Measurements from ENCODE around the gene EVC2.

EVC2 gene

DNA sequence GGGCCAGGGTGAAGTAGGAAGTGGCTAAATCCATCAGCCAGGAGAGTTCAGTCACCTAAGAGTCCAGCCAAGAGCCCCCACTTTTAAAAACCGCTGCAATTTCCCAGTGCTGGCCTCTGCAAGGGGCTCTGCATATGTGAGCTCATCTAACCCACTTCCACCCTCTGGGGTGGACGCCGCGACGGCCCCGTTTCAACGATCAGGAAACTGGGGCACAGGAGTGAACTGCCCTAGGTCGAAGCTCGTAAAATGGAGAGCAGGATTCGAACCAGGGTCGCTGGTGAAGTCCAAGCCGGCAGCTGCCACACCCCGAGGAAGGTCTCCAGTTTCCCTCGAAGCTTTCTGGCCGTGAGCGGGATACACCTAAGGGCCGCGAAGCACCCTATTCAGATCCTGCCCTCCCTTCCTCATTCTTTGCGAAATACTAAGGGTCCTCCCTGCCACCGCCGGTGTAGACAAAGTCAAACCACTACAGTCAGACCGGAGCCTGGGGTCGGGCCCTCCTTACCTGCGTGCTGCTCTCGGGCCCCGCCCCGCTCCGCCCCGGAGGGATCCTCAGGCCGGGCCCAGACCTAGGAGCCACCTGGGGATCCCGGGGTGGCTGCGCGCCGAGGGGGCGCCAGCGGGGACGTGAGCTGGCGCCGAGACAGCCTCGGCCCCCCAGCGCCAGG, 446 bp downstream of the EVC2 start:
- no peak for ATAC-seq

DNA sequence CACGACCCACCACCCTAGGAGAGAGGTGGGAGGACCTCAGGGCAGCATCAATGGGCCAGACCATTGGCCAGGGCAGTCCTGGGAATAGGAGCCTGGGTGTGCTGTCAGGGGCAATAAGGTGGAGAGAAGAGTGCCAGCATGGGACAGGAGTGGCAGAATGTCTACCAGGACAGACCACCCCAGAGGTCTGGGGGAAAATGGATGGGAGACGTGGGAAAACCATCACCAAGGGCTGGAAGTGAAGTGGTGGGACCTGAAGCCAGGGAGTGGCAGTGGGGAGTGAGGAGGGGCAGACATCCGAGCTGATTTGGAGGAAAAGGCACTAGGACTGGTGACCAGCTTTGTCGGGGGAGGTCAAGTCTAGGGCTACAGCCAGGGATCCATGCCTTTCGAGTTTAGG, 993 bp downstream of the EVC2 start:
- TF ChIP-seq, protein P1, sequence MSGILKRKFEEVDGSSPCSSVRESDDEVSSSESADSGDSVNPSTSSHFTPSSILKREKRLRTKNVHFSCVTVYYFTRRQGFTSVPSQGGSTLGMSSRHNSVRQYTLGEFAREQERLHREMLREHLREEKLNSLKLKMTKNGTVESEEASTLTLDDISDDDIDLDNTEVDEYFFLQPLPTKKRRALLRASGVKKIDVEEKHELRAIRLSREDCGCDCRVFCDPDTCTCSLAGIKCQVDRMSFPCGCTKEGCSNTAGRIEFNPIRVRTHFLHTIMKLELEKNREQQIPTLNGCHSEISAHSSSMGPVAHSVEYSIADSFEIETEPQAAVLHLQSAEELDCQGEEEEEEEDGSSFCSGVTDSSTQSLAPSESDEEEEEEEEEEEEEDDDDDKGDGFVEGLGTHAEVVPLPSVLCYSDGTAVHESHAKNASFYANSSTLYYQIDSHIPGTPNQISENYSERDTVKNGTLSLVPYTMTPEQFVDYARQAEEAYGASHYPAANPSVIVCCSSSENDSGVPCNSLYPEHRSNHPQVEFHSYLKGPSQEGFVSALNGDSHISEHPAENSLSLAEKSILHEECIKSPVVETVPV (CRISPR knock-in tag; IDR thresholded peaks at IDR 0.05): no peak

More for the DNA sequence above, 446 bp downstream of the EVC2 start:
- TF ChIP-seq GLIS3 (CRISPR knock-in tag; IDR thresholded peaks at IDR 0.05) (no peak), ISL1 (CRISPR knock-in tag; IDR thresholded peaks at IDR 0.05) (no peak), ZNF565 (CRISPR knock-in tag; conservative IDR thresholded peaks at IDR 0.05; ENCODE audit: low read depth) (no peak)
- TF ChIP-seq, protein P2, sequence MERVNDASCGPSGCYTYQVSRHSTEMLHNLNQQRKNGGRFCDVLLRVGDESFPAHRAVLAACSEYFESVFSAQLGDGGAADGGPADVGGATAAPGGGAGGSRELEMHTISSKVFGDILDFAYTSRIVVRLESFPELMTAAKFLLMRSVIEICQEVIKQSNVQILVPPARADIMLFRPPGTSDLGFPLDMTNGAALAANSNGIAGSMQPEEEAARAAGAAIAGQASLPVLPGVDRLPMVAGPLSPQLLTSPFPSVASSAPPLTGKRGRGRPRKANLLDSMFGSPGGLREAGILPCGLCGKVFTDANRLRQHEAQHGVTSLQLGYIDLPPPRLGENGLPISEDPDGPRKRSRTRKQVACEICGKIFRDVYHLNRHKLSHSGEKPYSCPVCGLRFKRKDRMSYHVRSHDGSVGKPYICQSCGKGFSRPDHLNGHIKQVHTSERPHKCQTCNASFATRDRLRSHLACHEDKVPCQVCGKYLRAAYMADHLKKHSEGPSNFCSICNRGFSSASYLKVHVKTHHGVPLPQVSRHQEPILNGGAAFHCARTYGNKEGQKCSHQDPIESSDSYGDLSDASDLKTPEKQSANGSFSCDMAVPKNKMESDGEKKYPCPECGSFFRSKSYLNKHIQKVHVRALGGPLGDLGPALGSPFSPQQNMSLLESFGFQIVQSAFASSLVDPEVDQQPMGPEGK (CRISPR knock-in tag; IDR thresholded peaks at IDR 0.05; ENCODE audit: borderline replicate concordance): no peak
- TF ChIP-seq, protein P3, sequence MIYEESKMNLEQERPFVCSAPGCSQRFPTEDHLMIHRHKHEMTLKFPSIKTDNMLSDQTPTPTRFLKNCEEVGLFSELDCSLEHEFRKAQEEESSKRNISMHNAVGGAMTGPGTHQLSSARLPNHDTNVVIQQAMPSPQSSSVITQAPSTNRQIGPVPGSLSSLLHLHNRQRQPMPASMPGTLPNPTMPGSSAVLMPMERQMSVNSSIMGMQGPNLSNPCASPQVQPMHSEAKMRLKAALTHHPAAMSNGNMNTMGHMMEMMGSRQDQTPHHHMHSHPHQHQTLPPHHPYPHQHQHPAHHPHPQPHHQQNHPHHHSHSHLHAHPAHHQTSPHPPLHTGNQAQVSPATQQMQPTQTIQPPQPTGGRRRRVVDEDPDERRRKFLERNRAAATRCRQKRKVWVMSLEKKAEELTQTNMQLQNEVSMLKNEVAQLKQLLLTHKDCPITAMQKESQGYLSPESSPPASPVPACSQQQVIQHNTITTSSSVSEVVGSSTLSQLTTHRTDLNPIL (CRISPR knock-in tag; IDR thresholded peaks at IDR 0.05; ENCODE audit: low read depth): no peak

DNA sequence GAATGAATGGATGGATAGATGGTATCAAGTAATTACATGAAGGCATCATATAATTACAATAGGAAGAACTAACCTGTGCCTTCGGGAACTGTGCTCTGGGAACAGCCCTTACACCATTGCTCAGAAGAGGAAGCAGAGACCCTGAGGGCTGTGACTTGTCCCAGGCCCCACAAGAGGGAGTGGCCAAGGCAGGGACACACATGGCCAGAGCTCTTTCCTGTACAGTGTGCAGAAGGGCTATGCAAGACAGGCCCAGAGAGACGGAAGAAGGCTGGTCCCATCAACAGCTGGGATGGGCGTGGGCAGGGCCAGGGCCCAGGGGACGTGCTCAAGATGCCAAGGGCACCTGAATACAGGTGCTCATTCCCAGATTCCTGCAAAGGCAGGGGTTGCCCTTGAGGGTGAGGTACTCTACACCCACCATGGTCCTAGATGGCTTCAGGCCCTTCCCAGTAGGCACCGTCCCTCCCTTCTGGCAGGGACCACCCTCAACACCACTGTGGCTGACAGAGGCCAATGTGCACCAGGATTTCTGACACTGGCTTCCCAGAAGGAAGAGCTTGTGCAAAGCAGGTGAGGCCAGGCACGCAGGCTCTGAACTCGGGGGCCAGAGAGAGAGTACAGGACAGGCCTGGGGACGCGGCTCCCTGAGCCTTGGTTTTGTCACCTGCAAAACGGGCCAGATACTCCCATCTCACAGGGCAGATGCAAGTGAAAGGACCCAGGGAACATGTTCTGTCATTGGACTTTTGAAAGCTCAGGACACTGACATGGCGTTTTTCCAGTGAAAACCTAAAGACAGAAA, 1.7 kb downstream of the EVC2 start:
- ATAC-seq: no peak

More for the DNA sequence above, 993 bp downstream of the EVC2 start:
- ATAC-seq: no peak

DNA sequence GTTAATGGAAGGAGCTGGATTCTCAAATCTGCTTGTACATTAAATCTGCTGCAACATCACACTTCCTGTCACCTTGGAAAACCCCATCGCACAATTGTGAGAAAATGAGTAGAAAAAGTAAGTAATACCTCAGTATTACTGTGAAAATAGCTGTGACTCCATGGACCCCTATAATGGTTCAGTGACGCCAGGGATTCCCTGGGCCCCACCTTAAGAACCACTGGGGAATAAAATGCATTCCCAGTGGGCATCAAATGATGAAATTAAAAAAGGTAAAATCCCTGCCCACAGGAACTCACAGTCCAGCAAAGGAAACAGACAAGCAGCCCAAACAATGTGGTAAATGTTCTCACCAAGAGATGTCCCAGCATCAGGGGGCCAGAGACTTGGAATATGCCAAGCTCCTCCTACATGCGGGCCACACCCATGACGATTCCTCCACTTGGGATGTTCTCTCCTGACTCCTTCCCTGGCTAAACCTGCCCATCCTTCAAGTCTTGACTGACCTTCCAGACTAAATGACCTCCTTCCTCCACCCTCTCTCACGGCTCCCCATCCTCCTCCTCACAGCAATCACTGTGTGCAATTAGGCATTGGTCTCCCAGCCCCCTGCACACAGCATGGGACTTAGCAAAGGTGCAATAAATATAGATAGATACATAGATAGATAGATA, 2.6 kb downstream of the EVC2 start:
- TF ChIP-seq ZNF8 (CRISPR knock-in tag; IDR thresholded peaks at IDR 0.05) (no peak), GLIS3 (CRISPR knock-in tag; IDR thresholded peaks at IDR 0.05) (no peak), RARB (CRISPR knock-in tag; IDR thresholded peaks at IDR 0.05) (no peak), OSR1 (CRISPR knock-in tag; IDR thresholded peaks at IDR 0.05) (no peak), SNAI2 (CRISPR knock-in tag; IDR thresholded peaks at IDR 0.05) (no peak), ZFP30 (CRISPR knock-in tag; IDR thresholded peaks at IDR 0.05) (no peak), ZNF565 (CRISPR knock-in tag; conservative IDR thresholded peaks at IDR 0.05; ENCODE audit: low read depth) (no peak), ESRRG (CRISPR knock-in tag; IDR thresholded peaks at IDR 0.05) (no peak), TCF4 (CRISPR knock-in tag; IDR thresholded peaks at IDR 0.05; ENCODE audit: borderline replicate concordance) (no peak), ZFP3 (CRISPR knock-in tag; IDR thresholded peaks at IDR 0.05) (no peak)
- TF ChIP-seq, protein P4, sequence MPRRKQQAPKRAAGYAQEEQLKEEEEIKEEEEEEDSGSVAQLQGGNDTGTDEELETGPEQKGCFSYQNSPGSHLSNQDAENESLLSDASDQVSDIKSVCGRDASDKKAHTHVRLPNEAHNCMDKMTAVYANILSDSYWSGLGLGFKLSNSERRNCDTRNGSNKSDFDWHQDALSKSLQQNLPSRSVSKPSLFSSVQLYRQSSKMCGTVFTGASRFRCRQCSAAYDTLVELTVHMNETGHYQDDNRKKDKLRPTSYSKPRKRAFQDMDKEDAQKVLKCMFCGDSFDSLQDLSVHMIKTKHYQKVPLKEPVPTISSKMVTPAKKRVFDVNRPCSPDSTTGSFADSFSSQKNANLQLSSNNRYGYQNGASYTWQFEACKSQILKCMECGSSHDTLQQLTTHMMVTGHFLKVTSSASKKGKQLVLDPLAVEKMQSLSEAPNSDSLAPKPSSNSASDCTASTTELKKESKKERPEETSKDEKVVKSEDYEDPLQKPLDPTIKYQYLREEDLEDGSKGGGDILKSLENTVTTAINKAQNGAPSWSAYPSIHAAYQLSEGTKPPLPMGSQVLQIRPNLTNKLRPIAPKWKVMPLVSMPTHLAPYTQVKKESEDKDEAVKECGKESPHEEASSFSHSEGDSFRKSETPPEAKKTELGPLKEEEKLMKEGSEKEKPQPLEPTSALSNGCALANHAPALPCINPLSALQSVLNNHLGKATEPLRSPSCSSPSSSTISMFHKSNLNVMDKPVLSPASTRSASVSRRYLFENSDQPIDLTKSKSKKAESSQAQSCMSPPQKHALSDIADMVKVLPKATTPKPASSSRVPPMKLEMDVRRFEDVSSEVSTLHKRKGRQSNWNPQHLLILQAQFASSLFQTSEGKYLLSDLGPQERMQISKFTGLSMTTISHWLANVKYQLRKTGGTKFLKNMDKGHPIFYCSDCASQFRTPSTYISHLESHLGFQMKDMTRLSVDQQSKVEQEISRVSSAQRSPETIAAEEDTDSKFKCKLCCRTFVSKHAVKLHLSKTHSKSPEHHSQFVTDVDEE (CRISPR knock-in tag; IDR thresholded peaks at IDR 0.05): no peak
- TF ChIP-seq, protein P5, sequence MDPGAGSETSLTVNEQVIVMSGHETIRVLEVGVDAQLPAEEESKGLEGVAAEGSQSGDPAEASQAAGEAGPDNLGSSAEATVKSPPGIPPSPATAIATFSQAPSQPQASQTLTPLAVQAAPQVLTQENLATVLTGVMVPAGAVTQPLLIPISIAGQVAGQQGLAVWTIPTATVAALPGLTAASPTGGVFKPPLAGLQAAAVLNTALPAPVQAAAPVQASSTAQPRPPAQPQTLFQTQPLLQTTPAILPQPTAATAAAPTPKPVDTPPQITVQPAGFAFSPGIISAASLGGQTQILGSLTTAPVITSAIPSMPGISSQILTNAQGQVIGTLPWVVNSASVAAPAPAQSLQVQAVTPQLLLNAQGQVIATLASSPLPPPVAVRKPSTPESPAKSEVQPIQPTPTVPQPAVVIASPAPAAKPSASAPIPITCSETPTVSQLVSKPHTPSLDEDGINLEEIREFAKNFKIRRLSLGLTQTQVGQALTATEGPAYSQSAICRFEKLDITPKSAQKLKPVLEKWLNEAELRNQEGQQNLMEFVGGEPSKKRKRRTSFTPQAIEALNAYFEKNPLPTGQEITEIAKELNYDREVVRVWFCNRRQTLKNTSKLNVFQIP (CRISPR knock-in tag; IDR thresholded peaks at IDR 0.05; ENCODE audit: borderline replicate concordance, low read depth): no peak
- TF ChIP-seq, protein P3 (CRISPR knock-in tag; IDR thresholded peaks at IDR 0.05; ENCODE audit: low read depth): no peak
- no peak for ATAC-seq

More for the DNA sequence above, 1.7 kb downstream of the EVC2 start:
- TF ChIP-seq PPARA (CRISPR knock-in tag; IDR thresholded peaks at IDR 0.05; ENCODE audit: borderline replicate concordance) (no peak), TCF4 (CRISPR knock-in tag; IDR thresholded peaks at IDR 0.05; ENCODE audit: borderline replicate concordance) (no peak), ZC3H10 (CRISPR knock-in tag; IDR thresholded peaks at IDR 0.05) (no peak), ZFP30 (CRISPR knock-in tag; IDR thresholded peaks at IDR 0.05) (no peak), ZNF8 (CRISPR knock-in tag; IDR thresholded peaks at IDR 0.05) (no peak)

Data from SK-N-SH treated with all-trans-retinoic acid at 6 μM for 48 hours (cell line).